ENCODE data around the gene COL23A1.

COL23A1 gene

GRCh38 chr5:178595150-178595549, 5.0 kb upstream of the COL23A1 start:
- no peak overlapping the region for H3K4me3 ChIP-seq (ENCODE audit: low read depth in 1 of 2, low read length in 1 of 2)
- no peaks in the 10 kb centered on the region for H3K9me3 ChIP-seq
- peaks cover 7 to 9% of the 10 kb centered on the region in 2 experiments for H3K4me1 ChIP-seq (ENCODE audit: control insufficient read depth in 1 of 2, insufficient read depth in 1 of 2, low read depth in 1 of 2, low read length in 1 of 2)
- no peak overlapping the region for H3K27ac ChIP-seq
- peaks cover 10% of the 10 kb centered on the region for H3K27me3 ChIP-seq
- TF ChIP-seq CTCF (IDR thresholded peaks at IDR 0.05): no peak
- H3K36me3 ChIP-seq: peaks cover 12% of the 10 kb centered on the region

GRCh38 chr5:178590924-178591423, 781 bp upstream of the COL23A1 start:
- Histone ChIP-seq H3K4me3 (ENCODE audit: low read depth in 1 of 2, low read length in 1 of 2) (peak overlapping the region; percentile 61 to 73), H3K36me3 (no peaks in the 10 kb centered on the region), H3K4me1 (ENCODE audit: control insufficient read depth in 1 of 2, insufficient read depth in 1 of 2, low read depth in 1 of 2, low read length in 1 of 2) (peaks cover 28 to 29% of the 10 kb centered on the region in 2 experiments), H3K27ac (no peak overlapping the region), H3K9me3 (no peaks in the 10 kb centered on the region), H3K27me3 (peaks cover 36% of the 10 kb centered on the region)
- no peak for TF ChIP-seq CTCF (IDR thresholded peaks at IDR 0.05)

GRCh38 chr5:178589180-178590140, 733 bp downstream of the COL23A1 start:
- H3K9me3 ChIP-seq: no peaks in the 10 kb centered on the region
- peaks cover 36% of the 10 kb centered on the region for H3K27me3 ChIP-seq
- no peaks in the 10 kb centered on the region for H3K36me3 ChIP-seq
- TF ChIP-seq CTCF (IDR thresholded peaks at IDR 0.05): no peak
- peaks cover 28 to 37% of the 10 kb centered on the region in 2 experiments for H3K4me1 ChIP-seq (ENCODE audit: control insufficient read depth in 1 of 2, insufficient read depth in 1 of 2, low read depth in 1 of 2, low read length in 1 of 2)
- H3K4me3 ChIP-seq (ENCODE audit: low read depth in 1 of 2, low read length in 1 of 2): peak overlapping the region; percentile 61 to 73
- peak overlapping the region; percentile 53 for H3K27ac ChIP-seq

GRCh38 chr5:178588769-178589168, 1.4 kb downstream of the COL23A1 start:
- Histone ChIP-seq H3K4me3 (ENCODE audit: low read depth in 1 of 2, low read length in 1 of 2) (peak overlapping the region in 1 of 2 experiments; percentile 73), H3K27ac (no peak overlapping the region), H3K9me3 (no peaks in the 10 kb centered on the region), H3K27me3 (peaks cover 36% of the 10 kb centered on the region), H3K36me3 (no peaks in the 10 kb centered on the region), H3K4me1 (ENCODE audit: control insufficient read depth in 1 of 2, insufficient read depth in 1 of 2, low read depth in 1 of 2, low read length in 1 of 2) (peaks cover 28 to 39% of the 10 kb centered on the region in 2 experiments)
- TF ChIP-seq CTCF (IDR thresholded peaks at IDR 0.05): no peak

- Histone ChIP-seq H3K36me3 (no peaks in the 10 kb centered on the region), H3K4me3 (ENCODE audit: low read depth in 1 of 2, low read length in 1 of 2) (no peak overlapping the region), H3K27me3 (peaks cover 36% of the 10 kb centered on the region), H3K27ac (no peak overlapping the region), H3K4me1 (ENCODE audit: control insufficient read depth in 1 of 2, insufficient read depth in 1 of 2, low read depth in 1 of 2, low read length in 1 of 2) (peaks cover 28 to 39% of the 10 kb centered on the region in 2 experiments), H3K9me3 (no peaks in the 10 kb centered on the region)
- no peak for TF ChIP-seq CTCF (IDR thresholded peaks at IDR 0.05)
These were observed 2.2 kb downstream of the COL23A1 start for GRCh38 chr5:178587763-178588611.

Measured in neutrophil (primary cell).